Calu3 (cell line): Measurements from ENCODE around the gene IQCK. TPM values are rescaled to one million over a fixed set of nuclear protein-coding genes. Genes with fewer than 3 reads are reported as not detected.
A peak's percentile ranks its signal among the peaks of the same experiment; 100 is the strongest.

Experiments
- BruUV-seq: library from RNA; stranded (reverse); fragments of 400-500 nt; replicated peaks from 2 replicates; lab custom pipeline; 2021; lab: Mats Ljungman, UMichigan
- CTCF ChIA-PET: fragments of 300-600 bp; sonication (Branson Sonifier 250); formaldehyde crosslinking; loops from one replicate; lab custom pipeline; 2022; ENCODE audit warnings: antibody characterized with exemption; lab: Charles Lee
- DNase-seq: peaks from one replicate; pipeline ENCODE4 v3.0.0; 2022
- H3K27ac Mint-ChIP-seq: one replicate; pipeline ENCODE4 v1.8.0; 2022; ENCODE audit warnings: mixed read lengths; ENCODE audit not compliant: unreplicated experiment
- H3K27me3 Mint-ChIP-seq: one replicate; pipeline ENCODE4 v1.8.0; 2022; ENCODE audit warnings: mixed read lengths; ENCODE audit not compliant: unreplicated experiment
- H3K36me3 Mint-ChIP-seq: one replicate; pipeline ENCODE4 v1.8.0; 2022; ENCODE audit warnings: mild to moderate bottlenecking, moderate library complexity, mixed read lengths; ENCODE audit not compliant: insufficient read depth, unreplicated experiment
- H3K4me1 Mint-ChIP-seq: one replicate; pipeline ENCODE4 v1.8.0; 2022; ENCODE audit warnings: mild to moderate bottlenecking, low read depth, mixed read lengths; ENCODE audit not compliant: unreplicated experiment
- H3K4me3 Mint-ChIP-seq: one replicate; pipeline ENCODE4 v1.8.0; 2022; ENCODE audit warnings: mild to moderate bottlenecking, low read depth, moderate library complexity, mixed read lengths; ENCODE audit not compliant: unreplicated experiment
- H3K9me3 Mint-ChIP-seq: one replicate; pipeline ENCODE4 v1.8.0; 2022; ENCODE audit warnings: low read depth, mixed read lengths; ENCODE audit not compliant: unreplicated experiment
- CTCF ChIP-seq: fragments of 200-600 bp; IDR thresholded peaks from one replicate; pipeline ENCODE4 v1.8.0; 2022; ENCODE audit warnings: antibody characterized with exemption; ENCODE audit not compliant: unreplicated experiment
- intact Hi-C: fragments of 100-400 bp; cut with micrococcal nuclease; formaldehyde crosslinking; loops from one replicate; pipeline ENCODE4 v1.10.0; 2022; ENCODE audit not compliant: unreplicated experiment
- total RNA-seq: library from RNA; stranded (reverse); gene quantifications from 2 replicates; pipeline ENCODE4 v1.2.3, GENCODE V29; 2022

IQCK gene
- total RNA-seq, 1 experiment from 2014 or later, result 42.5 TPM

- DNase-seq, result no peak
- Mint-ChIP-seq H3K27me3 (peaks cover 83% of the 10 kb centered on the region), H3K27ac (no peak overlapping the region), H3K4me1 (peaks cover 11% of the 10 kb centered on the region), H3K4me3 (no peak overlapping the region), H3K9me3 (no peaks in the 10 kb centered on the region), H3K36me3 (peaks cover 5% of the 10 kb centered on the region)
- intact Hi-C loops, result loop anchor here (10.0 kb wide), 1 partner anchor 184 kb away; no protein-coding TSS in a partner anchor
- CTCF ChIA-PET, result interaction anchor here (0.6 to 3.1 kb wide), 2 partner anchors 344 to 483 kb away, joined by 3 to 30 read pairs; no protein-coding TSS in a partner anchor
- TF ChIP-seq CTCF, result no peak
- no TSS peak for BruUV-seq
Observed at GRCh38 chr16:19901164-19901563, 183.1 kb downstream of the IQCK start.

- TF ChIP-seq CTCF, result peak; percentile 97
- peak; percentile 88 for DNase-seq
- Mint-ChIP-seq H3K9me3 (no peaks in the 10 kb centered on the region), H3K27ac (no peak overlapping the region), H3K27me3 (peaks cover 52% of the 10 kb centered on the region), H3K4me1 (peaks cover 13% of the 10 kb centered on the region), H3K4me3 (no peak overlapping the region), H3K36me3 (peaks cover 5% of the 10 kb centered on the region)
- CTCF ChIA-PET, result interaction anchor here (0.5 to 4.2 kb wide), 29 partner anchors 8 to 478 kb away, joined by 3 to 155 read pairs (median 4); partner anchors contain the start of gene VPS35L
- BruUV-seq, result no TSS peak
- intact Hi-C loops, result loop anchor here (1.0 to 10.0 kb wide), 3 partner anchors 177 to 476 kb away; no protein-coding TSS in a partner anchor
Observed at GRCh38 chr16:19907161-19907992, 189.3 kb downstream of the IQCK start.

Other genes with a start within 250 kb of the IQCK start
- 89.6 and 98.2 TPM in 2 replicates for gene GDE1, start 196.2 kb upstream of the IQCK start, total RNA-seq
- gene CCP110, start 194.3 kb upstream of the IQCK start, total RNA-seq, result 27.5 and 34.4 TPM in 2 replicates
- gene VPS35L, start 162.6 kb upstream of the IQCK start, total RNA-seq, result 14.2 and 25.4 TPM in 2 replicates
- gene KNOP1, start within 50 bp of the IQCK start, total RNA-seq, result 84.9 and 99.0 TPM in 2 replicates
- 276 and 294 TPM in 2 replicates for gene GPRC5B, start 166.6 kb downstream of the IQCK start, total RNA-seq